Renal cortical epithelial cell (primary cell): ENCODE measurements around the gene UNC13A. TPM values are rescaled to one million over a fixed set of nuclear protein-coding genes. Genes with fewer than 3 reads are reported as not detected.

Experiments used
- DNase-seq: peaks from one replicate; pipeline ENCODE4 v3.0.0-alpha.2; 2011; ENCODE audit warnings: low read depth
- total RNA-seq: library from RNA; depleted of rRNA; stranded (reverse); fragments of >200 nt; gene quantifications from 2 replicates; pipeline ENCODE4 v1.2.3, GENCODE V29; 2014

UNC13A gene
- total RNA-seq, 1 donor from 2014 or later, result 0.05 TPM

GRCh38 chr19:17706750-17707181 is 18.6 kb upstream of the UNC13A start:
- peak; percentile 23 for DNase-seq

- DNase-seq, result no peak
Measured at GRCh38 chr19:17703824-17704463, 15.8 kb upstream of the UNC13A start.

GRCh38 chr19:17695198-17695597 is 7.0 kb upstream of the UNC13A start:
- no peak for DNase-seq

DNA sequence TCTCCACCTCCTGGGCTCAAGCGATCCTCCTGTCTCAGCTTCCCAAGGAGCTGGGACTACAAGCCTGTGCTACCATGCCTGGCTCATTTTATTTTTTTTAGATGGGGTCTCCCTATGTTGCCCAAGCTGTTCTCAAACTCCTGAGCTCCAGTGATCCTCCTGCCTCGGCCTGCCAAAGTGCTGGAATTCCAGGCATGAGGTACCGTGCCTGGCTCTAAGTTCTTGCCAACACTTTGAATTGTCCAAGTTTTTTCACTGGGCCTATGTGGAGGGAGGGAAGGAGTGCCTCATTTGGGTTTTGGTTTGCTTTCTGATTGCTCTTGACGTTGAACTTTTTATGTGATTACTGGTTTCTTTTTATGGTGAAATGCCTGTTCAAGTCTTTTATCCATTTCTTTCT is 4.4 kb upstream of the UNC13A start:
- DNase-seq, result no peak

DNA sequence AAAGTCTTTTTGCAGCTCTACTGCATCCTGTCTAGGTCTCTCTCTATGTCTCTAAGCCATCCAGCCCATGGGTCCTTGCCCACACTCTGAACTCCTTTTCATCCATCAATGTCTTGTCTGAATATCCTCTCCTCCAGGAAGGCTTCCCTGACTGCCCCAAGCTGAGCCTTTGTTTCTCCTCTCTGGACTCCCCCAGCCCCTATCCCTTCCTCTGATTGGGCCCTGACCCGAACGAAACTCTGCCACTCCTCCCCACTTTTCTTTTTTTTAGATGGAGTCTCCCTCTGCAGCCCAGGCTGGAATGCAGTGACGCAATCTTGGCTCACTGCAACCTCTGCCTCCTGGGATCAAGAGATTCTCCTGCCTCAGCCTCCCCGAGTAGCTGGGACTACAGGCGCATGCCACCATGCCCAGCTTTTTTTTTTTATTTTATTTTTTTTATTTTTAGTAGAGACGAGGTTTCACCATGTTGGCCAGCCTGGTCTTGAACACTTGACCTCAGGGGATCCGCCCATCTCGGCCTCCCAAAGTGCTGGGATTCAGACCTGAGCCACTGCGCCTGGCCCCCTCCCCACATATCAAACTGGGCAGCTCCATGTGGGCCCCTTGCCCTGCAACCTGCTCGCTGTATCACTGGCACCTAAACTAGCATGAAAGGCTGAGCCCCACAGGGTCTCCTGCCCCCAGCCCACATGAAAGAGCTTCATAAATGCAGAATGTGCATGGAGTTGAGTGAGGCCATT is 870 bp upstream of the UNC13A start:
- DNase-seq, result no peak

DNA sequence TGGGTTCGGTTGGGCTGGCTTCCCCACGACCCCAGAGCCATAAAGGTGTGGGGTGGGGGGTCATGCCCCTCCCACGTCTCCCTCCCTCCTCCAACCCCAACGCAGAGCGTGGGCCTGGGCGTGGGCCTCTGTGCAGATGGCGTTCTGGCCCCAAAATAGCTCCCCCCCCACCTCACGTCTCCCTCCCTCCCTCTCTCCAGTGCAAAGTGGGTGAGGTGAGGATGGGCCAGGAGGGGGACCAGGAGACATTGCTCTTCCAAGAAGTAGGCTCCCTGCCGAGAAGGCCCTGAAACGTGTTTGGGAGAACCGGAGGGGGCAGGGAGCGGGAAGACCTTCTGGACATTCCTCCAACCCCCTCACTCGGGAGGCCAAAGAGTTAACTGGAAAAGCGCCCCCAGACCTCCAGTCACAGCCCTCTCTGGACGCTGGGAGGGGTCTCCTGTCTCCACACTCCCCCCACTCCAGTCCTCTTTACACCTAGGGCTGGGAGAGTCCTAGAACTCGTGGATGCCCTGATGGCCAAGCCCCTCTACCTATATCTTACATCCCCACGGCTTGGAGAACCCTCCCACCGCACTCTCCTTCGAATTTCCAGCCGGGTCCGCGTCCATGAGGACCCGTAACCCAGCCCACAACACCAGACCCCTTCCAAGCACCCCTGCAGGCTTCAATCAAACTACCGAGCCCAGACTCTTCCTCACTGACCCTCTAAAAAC is 855 bp downstream of the UNC13A start:
- no peak for DNase-seq

GRCh38 chr19:17686592-17687024 is 1.5 kb downstream of the UNC13A start:
- no peak for DNase-seq

GRCh38 chr19:17686023-17686521 is 2.1 kb downstream of the UNC13A start:
- DNase-seq, result no peak

GRCh38 chr19:17685451-17686022 is 2.6 kb downstream of the UNC13A start:
- DNase-seq, result no peak

GRCh38 chr19:17684256-17684655 is 3.9 kb downstream of the UNC13A start:
- DNase-seq, result no peak

GRCh38 chr19:17683078-17683477 is 5.1 kb downstream of the UNC13A start:
- DNase-seq, result no peak

GRCh38 chr19:17682273-17682672 is 5.9 kb downstream of the UNC13A start:
- no peak for DNase-seq

- DNase-seq, result no peak
Measured at GRCh38 chr19:17681505-17682125, 6.5 kb downstream of the UNC13A start.

DNA sequence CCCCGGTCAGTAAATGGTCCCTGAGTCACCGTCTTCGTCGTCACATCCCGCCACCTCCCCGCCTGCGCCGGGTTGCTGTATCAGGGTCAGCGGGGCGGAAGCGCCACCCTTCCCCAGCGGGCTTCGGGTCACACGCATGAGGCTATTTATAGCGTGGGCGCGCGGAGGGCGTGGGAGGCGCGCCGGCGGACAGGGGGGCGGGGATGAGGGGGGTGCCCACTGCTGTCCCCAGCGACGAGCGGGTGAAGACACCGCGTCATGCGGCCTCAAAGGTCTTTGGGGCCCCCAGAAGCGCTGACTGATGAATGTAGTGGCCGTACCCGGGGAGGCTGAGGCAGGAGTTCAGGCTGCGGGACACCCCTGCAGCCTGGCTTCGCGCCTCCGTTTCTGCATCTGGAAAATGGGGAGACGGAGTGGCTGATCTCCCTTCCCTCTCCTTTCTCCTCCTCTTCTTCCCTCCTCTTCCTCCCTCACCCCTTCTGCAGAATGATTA is 7.9 kb downstream of the UNC13A start:
- peak; percentile 16 for DNase-seq

DNA sequence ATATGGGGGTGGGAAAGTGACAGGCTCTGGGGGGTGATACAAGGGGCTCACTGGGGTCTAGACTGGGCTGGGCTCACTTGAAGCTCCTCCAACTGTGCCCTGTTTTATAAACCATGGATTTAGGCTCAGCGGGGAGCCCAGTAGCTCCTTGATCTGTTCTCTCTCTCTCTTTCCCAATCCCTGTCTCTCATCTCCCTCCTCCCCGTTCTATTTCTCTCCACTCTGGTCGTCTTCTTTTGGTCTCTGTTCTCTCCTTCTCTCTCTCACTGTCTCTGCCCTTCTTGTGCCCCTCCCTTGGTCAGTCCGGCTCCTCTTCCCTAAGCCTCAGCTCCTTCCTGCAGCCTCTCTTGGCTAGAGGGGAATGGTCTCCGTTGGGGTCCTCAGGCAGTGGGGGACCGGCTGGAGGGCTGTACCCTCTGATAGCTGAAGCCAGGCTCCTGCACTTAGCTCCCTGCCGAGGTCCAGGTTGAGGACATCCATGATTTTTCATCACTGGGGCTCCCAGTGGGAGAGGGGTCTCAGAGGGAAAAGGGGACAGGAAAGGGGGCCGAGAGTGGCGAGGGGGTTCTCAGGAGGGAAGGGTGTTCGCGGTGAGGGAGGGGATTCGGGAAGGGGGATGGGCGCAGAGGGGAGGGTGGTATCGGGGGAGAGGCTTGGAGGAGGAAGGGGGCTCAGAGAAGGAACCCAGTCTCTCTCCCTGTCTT is 8.5 kb downstream of the UNC13A start:
- no peak for DNase-seq

GRCh38 chr19:17678836-17679235 is 9.3 kb downstream of the UNC13A start:
- no peak for DNase-seq

- DNase-seq, result no peak
Measured at GRCh38 chr19:17677002-17677401, 11.2 kb downstream of the UNC13A start.

DNA sequence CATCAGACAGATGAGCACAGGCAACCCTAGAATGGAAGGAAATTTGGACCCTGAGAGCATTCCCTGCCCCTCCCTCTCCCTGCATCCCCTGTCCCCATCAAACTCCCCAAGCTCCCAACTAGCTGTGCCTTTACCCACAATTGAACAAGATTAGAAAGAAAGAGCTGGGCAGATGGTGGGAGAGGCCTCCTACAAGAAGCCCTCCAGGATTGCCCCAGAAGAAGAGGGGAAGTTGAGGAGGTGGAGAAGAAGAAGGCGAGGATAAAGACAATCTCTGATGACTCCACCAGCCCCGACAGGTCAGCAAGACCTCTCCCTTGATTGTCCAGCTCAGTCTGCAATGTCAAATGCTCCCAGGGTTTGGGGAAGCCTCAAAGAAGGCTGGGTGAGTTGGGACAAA is 11.9 kb downstream of the UNC13A start:
- no peak for DNase-seq

- DNase-seq, result no peak
Measured at GRCh38 chr19:17673937-17674799, 14.0 kb downstream of the UNC13A start.

GRCh38 chr19:17671906-17672305 is 16.2 kb downstream of the UNC13A start:
- peak; percentile 9 for DNase-seq
